ENCODE results near the gene PRRC1.
A peak's percentile ranks its signal among the peaks of the same experiment; 100 is the strongest.
"Not testable (repeated sequence)": the region's sequence is repeated elsewhere in the genome, so short reads cannot be mapped to it uniquely, and the experiment has no call there.

Gene PRRC1

DNA sequence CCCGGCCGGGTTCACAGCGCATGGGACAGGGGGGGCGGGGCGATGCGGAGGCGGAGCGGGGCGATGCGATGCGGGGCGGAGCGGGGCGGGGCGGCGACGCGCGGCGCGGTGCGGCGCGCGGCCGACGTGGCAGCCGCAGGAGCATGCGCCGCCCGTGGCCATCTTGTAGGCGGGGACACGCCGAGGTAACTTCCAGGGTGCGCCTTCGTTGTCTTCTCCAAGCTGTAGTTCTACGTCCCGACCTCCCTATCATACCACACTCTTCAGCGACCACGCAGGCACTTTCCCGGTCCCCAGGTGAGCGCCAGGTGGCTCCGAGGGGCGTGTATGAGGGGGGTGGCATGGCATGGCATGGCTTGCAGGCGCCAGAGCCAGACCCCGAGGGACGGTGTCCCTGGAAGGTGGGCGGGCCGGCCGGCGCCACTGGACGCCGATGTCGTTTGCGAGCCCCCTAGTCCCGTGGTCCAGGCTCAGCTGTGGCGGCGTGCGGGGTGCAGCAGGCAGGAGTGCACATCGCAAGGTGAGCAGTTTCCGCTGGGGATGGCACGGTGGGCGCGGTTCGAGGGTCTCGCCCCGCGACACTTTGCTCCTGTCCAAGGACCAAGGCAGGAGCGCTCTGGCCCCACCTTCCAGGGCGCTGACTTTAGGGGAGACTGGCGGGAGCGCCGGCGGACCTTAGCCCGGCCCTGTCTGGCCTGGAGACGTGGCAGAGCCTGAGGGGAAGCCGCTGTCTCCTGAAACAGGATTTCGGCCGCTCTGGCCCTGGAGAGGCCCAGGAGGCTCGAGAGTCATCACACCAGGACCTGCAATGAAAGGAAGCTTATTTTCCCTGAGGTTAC is at the start of gene PRRC1:
PRRC1 (plus strand) TSS at position 161 of the 839 bp plus-strand sequence. CDS start 5,840 bp downstream, outside the sequence.
- peak; percentile 83 for DNase-seq

DNA sequence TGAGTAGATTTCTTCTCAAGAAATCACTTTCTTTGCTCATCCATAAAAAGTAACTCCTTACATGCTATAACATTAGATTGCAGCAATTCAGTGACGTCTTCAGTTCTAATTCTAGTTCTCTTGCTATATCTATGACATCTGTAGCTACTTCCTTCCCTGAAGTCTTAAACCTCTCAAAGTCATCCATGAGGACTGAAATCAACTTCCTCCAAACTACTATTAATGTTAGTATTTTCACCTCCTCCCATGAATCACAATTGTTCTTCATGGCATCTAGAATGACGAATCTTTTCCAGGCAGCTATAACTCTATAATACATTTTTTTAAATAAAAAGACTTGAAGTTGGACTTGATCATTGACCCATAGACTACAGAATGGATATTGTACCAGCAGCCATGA is 46.2 kb upstream of the PRRC1 start:
- DNase-seq = no peak

DNA sequence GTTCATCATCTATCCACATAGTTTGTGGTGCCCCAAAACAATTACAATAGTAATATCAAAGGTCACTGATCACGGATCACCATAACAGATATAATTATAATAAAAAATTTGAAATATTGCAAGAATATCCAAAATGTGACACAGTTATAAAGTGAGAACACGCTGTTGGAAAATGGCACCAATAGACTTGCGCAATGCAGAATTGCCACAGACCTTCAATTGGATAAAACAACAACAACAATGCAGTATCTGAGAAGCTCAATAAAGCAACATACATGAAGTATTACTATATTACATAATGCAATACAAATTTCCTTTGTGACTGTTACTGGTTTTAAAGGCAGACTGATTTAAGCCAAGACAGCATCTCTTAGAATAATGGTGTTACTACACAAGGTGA is 44.7 kb upstream of the PRRC1 start:
- DNase-seq = no peak

DNA sequence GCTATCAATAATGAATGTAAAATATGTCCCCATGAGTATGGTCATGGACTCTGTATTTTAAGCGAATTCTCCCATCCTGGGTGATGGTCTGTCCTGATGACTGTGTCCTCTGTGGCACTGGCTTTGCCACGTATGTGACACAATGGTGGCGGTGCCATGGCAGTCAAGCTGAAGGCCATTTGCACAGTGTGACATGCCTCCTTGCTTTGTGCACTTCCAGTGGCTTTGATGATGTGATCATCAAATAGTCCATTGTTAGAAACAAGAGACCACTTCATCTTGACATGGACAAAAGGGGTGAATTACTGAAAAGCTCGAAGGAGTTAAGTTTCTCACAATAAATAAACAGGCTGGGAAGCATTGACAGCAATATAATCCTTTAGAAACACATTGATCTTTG is 31.0 kb upstream of the PRRC1 start:
- DNase-seq = no peak

DNA sequence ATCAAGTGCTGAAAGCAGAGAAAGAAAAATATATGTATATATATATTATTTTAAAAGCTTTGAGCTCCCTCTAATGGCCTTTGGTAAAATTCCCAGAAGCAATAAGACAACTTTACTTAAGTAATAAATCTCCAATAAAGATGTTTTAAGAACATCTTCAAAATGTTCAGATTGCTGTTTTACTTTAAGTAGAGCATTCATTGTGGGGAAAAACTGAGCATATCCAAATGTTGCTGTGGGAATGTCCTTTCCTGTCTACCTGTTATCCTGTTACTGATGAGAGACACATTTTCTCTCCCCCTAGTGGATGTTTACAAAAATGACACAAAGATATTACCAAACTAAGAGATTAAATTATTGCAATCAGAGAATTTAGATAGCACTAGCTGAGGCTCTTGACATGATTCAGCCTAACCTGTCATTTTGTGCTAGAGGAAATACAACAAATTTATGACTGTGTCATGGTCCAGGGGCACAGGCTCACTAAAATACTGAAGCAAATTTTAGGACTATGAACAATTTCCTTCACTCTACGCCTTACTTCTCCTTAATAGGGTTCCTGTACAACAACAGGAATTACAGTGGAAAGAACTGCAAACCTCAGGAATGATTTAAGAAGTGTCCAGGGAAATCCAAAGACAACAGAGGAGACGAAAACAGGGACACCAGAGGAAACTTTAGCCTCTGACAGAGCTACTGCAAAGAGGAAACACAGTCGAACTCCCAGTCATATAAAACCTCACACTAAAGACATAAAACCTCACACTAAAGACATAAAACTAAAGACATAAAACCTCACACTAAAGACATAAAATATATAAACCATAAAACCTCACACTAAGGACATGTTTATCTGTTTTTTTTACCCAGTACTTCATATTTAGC is 24.3 kb upstream of the PRRC1 start:
- DNase-seq = peak; percentile 37

DNA sequence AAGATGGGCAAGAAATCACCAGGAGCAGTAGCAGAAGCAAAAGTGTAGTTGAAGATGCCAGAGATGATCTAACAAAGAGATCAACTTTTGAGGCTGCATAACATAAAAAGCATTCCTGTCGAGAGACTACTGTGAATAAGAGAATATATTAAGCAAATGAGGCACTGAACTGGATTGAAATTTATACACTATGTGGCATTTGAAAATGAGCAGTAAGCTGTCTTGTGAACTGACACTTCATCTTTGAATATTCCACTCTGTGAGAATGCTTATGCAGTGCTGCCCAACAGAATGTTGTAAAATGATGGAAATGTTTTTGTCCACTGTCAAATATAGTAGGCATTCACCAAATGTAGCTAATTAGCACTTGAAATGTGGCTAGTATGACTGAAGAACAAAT is 18.9 kb upstream of the PRRC1 start:
- DNase-seq = no peak

DNA sequence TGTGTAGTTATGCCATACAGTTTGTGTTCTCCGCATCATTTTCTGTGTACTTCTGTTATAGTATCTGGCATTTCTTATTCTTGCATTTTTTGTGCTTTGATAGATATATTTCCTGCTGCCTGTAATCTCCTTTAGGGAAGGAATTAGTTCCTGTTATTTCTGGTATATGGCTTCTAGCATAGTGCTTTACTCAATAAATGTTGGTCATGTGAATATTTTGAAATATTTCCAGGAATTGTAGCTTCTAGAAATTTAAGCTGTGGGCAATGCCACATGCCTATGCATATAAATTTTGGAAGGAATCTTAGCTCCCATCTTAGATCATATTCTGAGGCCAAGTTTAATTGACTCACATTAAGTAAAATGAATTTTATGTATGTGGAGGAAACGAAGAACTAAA is 11.5 kb upstream of the PRRC1 start:
- DNase-seq = no peak

DNA sequence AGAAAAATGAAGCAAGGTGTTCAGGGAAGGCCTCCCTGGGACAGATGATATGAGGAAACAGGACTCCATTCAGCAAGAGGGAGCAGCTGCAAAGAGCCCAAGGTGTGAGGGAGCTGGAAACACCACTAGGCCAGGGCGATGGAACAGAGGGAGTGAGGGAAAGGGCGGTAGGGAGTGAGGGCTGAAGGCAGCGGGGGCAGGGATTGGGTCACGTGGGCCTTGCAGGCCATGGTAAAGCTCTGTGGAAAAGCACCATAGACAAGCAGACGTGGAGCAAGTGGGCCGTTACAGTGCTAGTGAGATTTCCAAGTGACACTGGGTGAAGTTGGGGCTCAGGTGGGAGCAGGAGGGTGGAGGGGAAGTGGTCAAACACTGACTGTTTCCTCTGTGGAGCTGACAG is 10.8 kb upstream of the PRRC1 start:
- no peak for DNase-seq

- no peak for DNase-seq
Measured at GRCh38 chr5:127508644-127509373, 8.6 kb upstream of the PRRC1 start.

GRCh38 chr5:127513408-127513970 is 4.0 kb upstream of the PRRC1 start:
- no peak for DNase-seq

DNA sequence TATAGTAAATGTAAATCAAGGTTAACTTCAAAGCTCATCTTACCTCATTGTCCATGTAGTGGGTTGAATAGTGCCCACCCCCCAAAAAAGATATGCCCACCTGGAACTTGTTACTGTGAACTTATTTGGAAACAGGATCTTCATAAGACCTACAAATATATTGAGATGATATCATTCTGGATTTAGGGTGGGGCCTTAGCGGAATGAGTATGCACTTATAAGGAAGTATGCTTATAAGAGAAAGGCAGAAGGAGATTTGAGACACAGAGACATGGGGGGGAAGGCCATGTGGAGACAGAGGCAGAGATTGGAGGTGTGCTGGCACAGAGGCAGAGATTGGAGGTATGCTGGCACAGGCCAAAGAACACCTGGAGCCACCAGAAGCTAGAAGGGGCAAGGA is 2.6 kb upstream of the PRRC1 start:
- DNase-seq = no peak

GRCh38 chr5:127515693-127516440 is 1.6 kb upstream of the PRRC1 start:
- no peak for DNase-seq

GRCh38 chr5:127517110-127517479 is 345 bp upstream of the PRRC1 start:
- DNase-seq = no peak

- DNase-seq = peak; percentile 29
Measured at GRCh38 chr5:127518319-127518621, 830 bp downstream of the PRRC1 start.

- no peak for DNase-seq
Measured at GRCh38 chr5:127519527-127519926, 2.1 kb downstream of the PRRC1 start.

DNA sequence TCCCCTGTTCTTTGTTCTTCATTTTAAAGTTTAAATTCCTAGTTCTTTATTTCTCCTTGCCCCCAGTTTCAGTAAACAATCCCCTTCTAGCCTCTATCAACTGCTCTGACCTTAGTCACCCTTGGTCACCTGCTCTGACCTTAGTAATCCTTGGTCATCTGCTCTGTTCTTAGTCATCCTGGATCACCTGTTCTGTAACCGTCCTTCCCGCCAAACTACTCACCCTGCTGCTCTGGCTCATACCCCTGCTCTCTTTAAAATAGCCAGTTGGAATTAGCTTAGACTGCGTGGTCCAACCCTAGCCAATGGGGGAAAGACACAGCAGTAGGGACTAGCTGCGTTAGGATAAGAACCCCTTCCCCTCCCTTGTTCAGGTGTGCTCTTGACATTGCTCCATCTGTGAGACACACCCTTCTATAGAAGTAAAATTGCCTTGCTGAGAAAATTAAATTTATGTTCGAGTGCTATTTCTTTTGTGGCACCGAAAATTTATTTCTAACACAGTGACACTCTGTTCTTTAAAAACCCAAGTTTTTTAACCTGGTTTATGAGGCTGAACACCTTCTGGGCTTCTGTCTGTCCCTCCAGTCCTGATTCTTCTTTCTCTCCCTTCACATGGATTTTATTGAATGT is 3.8 kb downstream of the PRRC1 start:
- no peak for DNase-seq

DNA sequence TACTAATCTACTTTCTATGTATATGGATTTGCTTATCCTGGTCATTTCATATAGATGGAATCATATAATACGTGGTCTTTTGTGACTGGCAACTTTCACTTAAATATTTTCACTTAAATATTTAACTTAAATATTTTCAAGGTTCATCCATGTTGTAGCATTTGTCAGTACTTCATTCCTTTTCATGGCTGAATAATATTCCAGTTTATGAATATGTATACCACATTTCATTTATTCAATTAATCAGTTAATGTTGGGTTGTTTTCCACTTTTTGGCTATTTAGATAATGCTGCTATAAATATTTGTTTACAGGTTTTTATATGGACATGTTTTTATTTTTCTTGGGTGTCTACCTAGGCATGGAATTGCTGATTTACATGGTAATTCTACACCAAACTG is 7.7 kb downstream of the PRRC1 start:
- DNase-seq = no peak

DNA sequence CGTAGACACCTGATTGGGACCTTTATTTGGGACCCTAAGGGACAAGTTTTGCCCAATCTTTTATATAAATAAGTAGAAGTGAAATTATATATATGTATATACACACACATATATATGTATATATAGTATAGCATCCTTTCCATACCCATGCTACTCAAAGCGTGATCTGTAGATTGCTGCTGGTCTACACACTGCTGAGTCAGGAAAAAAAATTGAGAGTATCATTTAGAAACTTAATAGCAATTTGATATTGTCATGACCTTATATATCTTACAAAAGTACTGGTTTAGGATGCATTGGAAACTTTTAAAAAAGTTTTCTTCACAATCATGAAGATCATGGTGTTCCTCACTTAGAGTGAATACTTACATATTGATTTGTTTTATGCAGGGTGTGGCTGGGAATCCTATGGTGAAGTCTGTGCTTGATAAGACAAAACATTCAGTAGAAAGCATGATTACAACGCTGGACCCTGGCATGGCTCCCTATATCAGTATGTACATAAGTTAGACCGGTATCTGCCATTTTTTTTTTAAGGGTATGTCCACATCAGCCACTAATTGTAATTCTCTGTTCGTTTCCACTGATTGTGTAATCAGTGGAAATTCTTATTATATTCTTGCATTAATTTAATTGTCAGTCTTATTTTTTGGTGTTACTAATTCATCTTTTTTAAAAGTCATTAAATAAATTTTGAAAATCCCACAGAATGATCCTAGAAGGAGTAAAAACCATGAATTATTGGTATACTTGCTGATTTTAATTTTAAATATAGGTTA is 12.7 kb downstream of the PRRC1 start:
- DNase-seq = no peak

GRCh38 chr5:127536687-127537086 is 19.2 kb downstream of the PRRC1 start:
- DNase-seq = peak; percentile 10

- DNase-seq = not testable (repeated sequence)
Measured at GRCh38 chr5:127540553-127540952, 23.1 kb downstream of the PRRC1 start.

- not testable (repeated sequence) for DNase-seq
Measured at GRCh38 chr5:127545249-127545648, 27.8 kb downstream of the PRRC1 start.

Measured in CD4-positive, alpha-beta T cell treated with Interleukin-12 subunit alpha and Interleukin-12 subunit beta, for 1 hour (primary cell).